H9 (cell line): ENCODE measurements around the gene ARHGEF16. TPM values are rescaled to one million over a fixed set of nuclear protein-coding genes. Genes with fewer than 3 reads are reported as not detected.

Source experiments
- DNase-seq: peaks from one replicate; pipeline ENCODE4 v3.0.0-alpha.2; 2017
- H2AFZ ChIP-seq: one replicate; pipeline ENCODE4 v1.6.1; 2013; ENCODE audit warnings: mild to moderate bottlenecking, low read length, control low read depth, moderate library complexity
- H2AK5ac ChIP-seq: 2 replicates; pipeline ENCODE4 v1.6.1; 2013; ENCODE audit warnings: low read length, control low read depth, mixed read lengths; ENCODE audit not compliant: insufficient read length
- H2BK120ac ChIP-seq: one replicate; pipeline ENCODE4 v1.6.1; 2013; ENCODE audit warnings: low read depth, mild to moderate bottlenecking, low read length, control low read depth, inconsistent platforms; ENCODE audit not compliant: poor library complexity, severe bottlenecking
- H2BK12ac ChIP-seq: 2 replicates; pipeline ENCODE4 v1.6.1; 2013; ENCODE audit warnings: low read length, control low read depth, mixed read lengths, low read depth; ENCODE audit not compliant: insufficient read length
- H2BK15ac ChIP-seq: 2 replicates; pipeline ENCODE4 v1.6.1; 2013; ENCODE audit warnings: low read depth, low read length, control low read depth
- H2BK20ac ChIP-seq: one replicate; pipeline ENCODE4 v1.6.1; 2013; ENCODE audit warnings: low read depth, mild to moderate bottlenecking, low read length, control low read depth, inconsistent platforms; ENCODE audit not compliant: poor library complexity, severe bottlenecking
- H2BK5ac ChIP-seq: 2 replicates; pipeline ENCODE4 v1.6.1; 2013; ENCODE audit warnings: low read length, control low read depth, mixed read lengths; ENCODE audit not compliant: insufficient read length
- H3K14ac ChIP-seq: 2 replicates; pipeline ENCODE4 v1.6.1; 2013; ENCODE audit warnings: low read length, control low read depth; ENCODE audit not compliant: insufficient read depth
- H3K18ac ChIP-seq: 2 replicates; pipeline ENCODE4 v1.6.1; 2013; ENCODE audit warnings: low read depth, mild to moderate bottlenecking, mixed read lengths, low read length, control low read depth; ENCODE audit not compliant: insufficient read length
- H3K23ac ChIP-seq: 2 replicates; pipeline ENCODE4 v1.6.1; 2013; ENCODE audit warnings: low read length, control low read depth, mixed read lengths, low read depth; ENCODE audit not compliant: insufficient read length
- H3K23me2 ChIP-seq: 2 replicates; pipeline ENCODE4 v1.6.1; 2013; ENCODE audit warnings: low read depth, mild to moderate bottlenecking, mixed read lengths, low read length, control low read depth; ENCODE audit not compliant: insufficient read length, poor library complexity, severe bottlenecking
- H3K27ac ChIP-seq: 2 replicates; pipeline ENCODE4 v1.5.1; 2013; ENCODE audit warnings: low read length, control low read depth, mixed read lengths, low read depth; ENCODE audit not compliant: insufficient read length
- H3K27me3 ChIP-seq: 2 replicates; pipeline ENCODE4 v1.6.1; 2013; ENCODE audit warnings: low read length, control low read depth, inconsistent platforms; ENCODE audit not compliant: insufficient read depth
- H3K4ac ChIP-seq: 2 replicates; pipeline ENCODE4 v1.6.1; 2013; ENCODE audit warnings: low read depth, mild to moderate bottlenecking, control low read depth, inconsistent platforms, low read length, moderate library complexity
- H3K4me1 ChIP-seq: 2 replicates; pipeline ENCODE4 v1.6.1; 2013; ENCODE audit warnings: low read length, control low read depth, inconsistent platforms; ENCODE audit not compliant: insufficient read depth
- H3K4me2 ChIP-seq: 2 replicates; pipeline ENCODE4 v1.6.1; 2013; ENCODE audit warnings: low read length, control low read depth, mixed read lengths; ENCODE audit not compliant: insufficient read length, insufficient read depth
- H3K56ac ChIP-seq: 2 replicates; pipeline ENCODE4 v1.6.1; 2013; ENCODE audit warnings: low read depth, mild to moderate bottlenecking, mixed read lengths, low read length, control low read depth; ENCODE audit not compliant: insufficient read length
- H3K79me1 ChIP-seq: 2 replicates; pipeline ENCODE4 v1.6.1; 2013; ENCODE audit warnings: low read depth, mild to moderate bottlenecking, moderate library complexity, low read length, control low read depth, inconsistent platforms; ENCODE audit not compliant: insufficient read depth, poor library complexity, severe bottlenecking
- H3K79me2 ChIP-seq: 2 replicates; pipeline ENCODE4 v1.6.1; 2013; ENCODE audit warnings: low read length, control low read depth, inconsistent platforms; ENCODE audit not compliant: insufficient read depth
- H3K9ac ChIP-seq: 2 replicates; pipeline ENCODE4 v1.6.1; 2013; ENCODE audit warnings: low read length, control low read depth, mixed read lengths; ENCODE audit not compliant: insufficient read length; ENCODE audit errors: extremely low read depth
- H3K9me3 ChIP-seq: one replicate; pipeline ENCODE4 v1.6.1; 2013; ENCODE audit warnings: low read depth, low read length, inconsistent platforms; ENCODE audit not compliant: control insufficient read depth
- H3T11ph ChIP-seq: one replicate; pipeline ENCODE4 v1.6.1; 2013; ENCODE audit warnings: mild to moderate bottlenecking, low read length, control low read depth, inconsistent platforms
- H4K20me1 ChIP-seq: one replicate; pipeline ENCODE4 v1.6.1; 2013; ENCODE audit not compliant: control insufficient read depth, insufficient read length, insufficient read depth
- H4K5ac ChIP-seq: 2 replicates; pipeline ENCODE4 v1.6.1; 2013; ENCODE audit warnings: low read depth, mild to moderate bottlenecking, mixed read lengths, low read length, control low read depth; ENCODE audit not compliant: insufficient read length
- H4K8ac ChIP-seq: replicated peaks from 2 replicates; pipeline ENCODE4 v1.6.1; 2013; ENCODE audit warnings: low read length, control low read depth, mixed read lengths, low read depth; ENCODE audit not compliant: insufficient read length
- H4K91ac ChIP-seq: 2 replicates; pipeline ENCODE4 v1.6.1; 2013; ENCODE audit warnings: low read depth, mild to moderate bottlenecking, moderate library complexity, mixed read lengths, low read length, control low read depth; ENCODE audit not compliant: insufficient read length
- H3K27ac Mint-ChIP-seq, 3 experiments: 2 replicates in 2 of 3; 3 replicates in 1 of 3; pipeline ENCODE4 v1.8.0; 2020 to 2021; ENCODE audit warnings: mixed read lengths in 3 of 3, mild to moderate bottlenecking in 1 of 3, moderate library complexity in 1 of 3
- H3K27me3 Mint-ChIP-seq: 2 replicates; pipeline ENCODE4 v1.8.0; 2021; ENCODE audit warnings: low read depth, mild to moderate bottlenecking, moderate library complexity, mixed read lengths
- H3K36me3 Mint-ChIP-seq, 3 experiments: 2 replicates in 2 of 3; 3 replicates in 1 of 3; pipeline ENCODE4 v1.8.0; 2020 to 2021; ENCODE audit warnings: low read depth in 3 of 3, mixed read lengths in 3 of 3; ENCODE audit not compliant: insufficient read depth in 1 of 3
- H3K4me1 Mint-ChIP-seq, 2 experiments: 2 replicates each; pipeline ENCODE4 v1.8.0; 2020; ENCODE audit warnings: mixed read lengths in 2 of 2
- H3K4me3 Mint-ChIP-seq, 2 experiments: 2 replicates in 1 of 2; 3 replicates in 1 of 2; pipeline ENCODE4 v1.8.0; 2020 to 2021; ENCODE audit warnings: mild to moderate bottlenecking in 2 of 2, mixed read lengths in 2 of 2, moderate library complexity in 1 of 2
- H3K9me3 Mint-ChIP-seq, 2 experiments: 2 replicates in 1 of 2; 3 replicates in 1 of 2; pipeline ENCODE4 v1.8.0; 2020; ENCODE audit warnings: mild to moderate bottlenecking in 2 of 2, mixed read lengths in 2 of 2, moderate library complexity in 1 of 2
- WGBS: extraction: QIAGEN DNeasy Blood & Tissue Kit; methylation state at CpG from one replicate; pipeline ENCODE4 v1.1.7; 2013; ENCODE audit warnings: missing lambda C conversion rate, low lambda C conversion rate, mixed read lengths; ENCODE audit not compliant: insufficient read length; ENCODE audit errors: extremely low coverage; 5-methylcytosine and 5-hydroxymethylcytosine counted together
- total RNA-seq: library from RNA; stranded (reverse); gene quantifications from 2 replicates; pipeline ENCODE4 v1.2.1, GENCODE V29; 2021
- TF ChIP-seq, protein P1 (sequence below): fragments of 200-600 bp; sonication (generic); conservative IDR thresholded peaks from 3 replicates; pipeline ENCODE4 v1.8.0; 2021; ENCODE audit warnings: antibody characterized with exemption, mild to moderate bottlenecking

ARHGEF16 gene
- total RNA-seq, 1 experiment from 2014 or later: 48.5 TPM

DNA sequence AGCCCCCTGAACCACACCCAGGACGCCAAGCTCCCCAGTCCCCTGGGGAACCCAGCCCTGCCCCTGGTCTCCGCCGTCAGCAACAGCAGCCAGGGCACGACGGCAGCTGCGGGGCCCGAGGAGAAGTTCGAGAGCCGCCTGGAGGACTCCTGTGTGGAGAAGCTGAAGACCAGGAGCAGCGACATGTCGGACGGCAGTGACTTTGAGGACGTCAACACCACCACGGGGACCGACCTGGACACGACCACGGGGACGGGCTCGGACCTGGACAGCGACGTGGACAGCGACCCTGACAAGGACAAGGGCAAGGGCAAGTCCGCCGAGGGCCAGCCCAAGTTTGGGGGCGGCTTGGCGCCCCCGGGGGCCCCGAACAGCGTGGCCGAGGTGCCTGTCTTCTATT lies 42.7 kb upstream of the ARHGEF16 start:
- no peak overlapping the region for H4K5ac ChIP-seq
- no peaks in the 10 kb centered on the region; the same call in 1 of the 2 replicates for H3K27me3 ChIP-seq
- no peak overlapping the region for H2BK5ac ChIP-seq
- Mint-ChIP-seq H3K4me3 (no peak overlapping the region), H3K27me3 (peaks cover 1% of the 10 kb centered on the region), H3K9me3 (peaks cover 3 to 5% of the 10 kb centered on the region in 2 experiments; a peak in 3 of 5 replicates), H3K4me1 (no peaks in the 10 kb centered on the region), H3K27ac (no peak overlapping the region), H3K36me3 (peaks cover 0 to 4% (median 0%) of the 10 kb centered on the region in 3 experiments; a peak in 3 of 7 replicates)
- no CpG with 5 or more reads among the region's 30 CpGs for WGBS
- H3K23me2 ChIP-seq: no peaks in the 10 kb centered on the region
- no peak overlapping the region for H2AK5ac ChIP-seq
- no peak overlapping the region for H3K18ac ChIP-seq
- H3K79me2 ChIP-seq: no peaks in the 10 kb centered on the region
- H3K4me2 ChIP-seq: no peak overlapping the region
- no peak overlapping the region for H3K4ac ChIP-seq
- H4K8ac ChIP-seq: no peak overlapping the region
- no peak overlapping the region for H3K56ac ChIP-seq
- H3K4me1 ChIP-seq: no peaks in the 10 kb centered on the region
- TF ChIP-seq, protein P1, sequence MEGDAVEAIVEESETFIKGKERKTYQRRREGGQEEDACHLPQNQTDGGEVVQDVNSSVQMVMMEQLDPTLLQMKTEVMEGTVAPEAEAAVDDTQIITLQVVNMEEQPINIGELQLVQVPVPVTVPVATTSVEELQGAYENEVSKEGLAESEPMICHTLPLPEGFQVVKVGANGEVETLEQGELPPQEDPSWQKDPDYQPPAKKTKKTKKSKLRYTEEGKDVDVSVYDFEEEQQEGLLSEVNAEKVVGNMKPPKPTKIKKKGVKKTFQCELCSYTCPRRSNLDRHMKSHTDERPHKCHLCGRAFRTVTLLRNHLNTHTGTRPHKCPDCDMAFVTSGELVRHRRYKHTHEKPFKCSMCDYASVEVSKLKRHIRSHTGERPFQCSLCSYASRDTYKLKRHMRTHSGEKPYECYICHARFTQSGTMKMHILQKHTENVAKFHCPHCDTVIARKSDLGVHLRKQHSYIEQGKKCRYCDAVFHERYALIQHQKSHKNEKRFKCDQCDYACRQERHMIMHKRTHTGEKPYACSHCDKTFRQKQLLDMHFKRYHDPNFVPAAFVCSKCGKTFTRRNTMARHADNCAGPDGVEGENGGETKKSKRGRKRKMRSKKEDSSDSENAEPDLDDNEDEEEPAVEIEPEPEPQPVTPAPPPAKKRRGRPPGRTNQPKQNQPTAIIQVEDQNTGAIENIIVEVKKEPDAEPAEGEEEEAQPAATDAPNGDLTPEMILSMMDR: no peak
- no peak overlapping the region for H3K27ac ChIP-seq
- H3K9me3 ChIP-seq: peaks cover under 1% of the 10 kb centered on the region
- H2AFZ ChIP-seq: no peak overlapping the region
- no peak overlapping the region for H3K9ac ChIP-seq
- H2BK12ac ChIP-seq: no peak overlapping the region
- no peak overlapping the region for H3K14ac ChIP-seq
- H2BK20ac ChIP-seq: no peak overlapping the region
- DNase-seq: no peak
- no peak overlapping the region for H3K23ac ChIP-seq
- H4K20me1 ChIP-seq: peaks cover 2% of the 10 kb centered on the region
- H2BK15ac ChIP-seq: no peak overlapping the region
- no peak overlapping the region for H2BK120ac ChIP-seq
- no peak overlapping the region for H3T11ph ChIP-seq
- no peak overlapping the region for H4K91ac ChIP-seq
- H3K79me1 ChIP-seq: no peaks in the 10 kb centered on the region
